ENCODE measurements around the gene ZNF41. TPM values are rescaled to one million over a fixed set of nuclear protein-coding genes. Genes with fewer than 3 reads are reported as not detected.
A peak's percentile ranks its signal among the peaks of the same experiment; 100 is the strongest.
"Not testable (repeated sequence)": the region's sequence is repeated elsewhere in the genome, so short reads cannot be mapped to it uniquely, and the experiment has no call there.

ZNF41 gene
- total RNA-seq (2014; rRNA removed; shearing (Covaris generic); ENCODE audit: low replicate concordance), result 2.4 and 4.8 TPM in 2 replicates

DNA sequence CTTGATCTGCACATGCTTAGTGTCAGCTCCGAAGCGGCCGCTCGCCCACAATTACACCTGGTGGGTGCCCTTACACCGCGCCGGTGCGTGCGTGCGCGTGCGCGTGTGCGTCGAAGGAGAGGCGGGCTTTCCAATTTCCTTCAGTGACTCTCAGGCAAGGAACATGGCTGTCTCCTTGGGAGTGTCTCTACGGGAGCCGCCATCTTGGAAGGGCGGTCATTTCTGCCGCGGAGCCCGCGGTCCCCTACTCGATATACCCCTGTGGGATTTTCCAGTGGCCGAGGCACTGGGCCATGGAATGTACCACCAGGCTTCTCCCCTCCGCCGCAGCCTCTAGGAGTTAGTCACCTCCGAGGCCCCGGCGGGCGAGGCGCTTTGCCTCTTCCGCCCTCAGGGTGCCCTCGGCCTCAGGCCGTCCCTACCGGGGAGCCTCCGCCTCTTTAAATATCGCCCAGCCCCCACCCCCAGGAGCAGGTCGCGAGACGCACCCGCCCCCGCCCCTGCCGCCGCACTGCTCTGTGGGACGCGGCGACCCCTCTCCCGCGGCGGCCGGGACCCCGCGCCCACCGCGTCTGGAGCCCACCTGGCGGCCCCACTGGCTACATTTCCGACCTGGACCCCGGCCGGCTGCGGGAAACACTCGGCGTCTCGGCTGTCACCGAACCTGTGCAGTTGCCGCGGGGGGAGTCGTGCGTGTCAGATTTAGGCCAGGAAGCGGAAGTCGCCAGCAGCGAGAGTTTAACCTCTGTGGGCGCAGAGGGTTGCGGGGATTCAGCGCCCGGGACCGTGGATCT, at the start of gene ZNF41:
TSS of gene ZNF41 (minus strand) at position 711 of the 794 bp plus-strand sequence. CDS start 15,741 bp downstream, outside the sequence.
- no peaks in the 10 kb centered on the region for H3K9me3 ChIP-seq
- no peaks in the 10 kb centered on the region for H3K27me3 ChIP-seq
- no peaks in the 10 kb centered on the region for H3K36me3 ChIP-seq
- DNase-seq, result peak; percentile 77
- H3K4me3 ChIP-seq, result peak within 1 kb of the TSS; percentile 75

DNA sequence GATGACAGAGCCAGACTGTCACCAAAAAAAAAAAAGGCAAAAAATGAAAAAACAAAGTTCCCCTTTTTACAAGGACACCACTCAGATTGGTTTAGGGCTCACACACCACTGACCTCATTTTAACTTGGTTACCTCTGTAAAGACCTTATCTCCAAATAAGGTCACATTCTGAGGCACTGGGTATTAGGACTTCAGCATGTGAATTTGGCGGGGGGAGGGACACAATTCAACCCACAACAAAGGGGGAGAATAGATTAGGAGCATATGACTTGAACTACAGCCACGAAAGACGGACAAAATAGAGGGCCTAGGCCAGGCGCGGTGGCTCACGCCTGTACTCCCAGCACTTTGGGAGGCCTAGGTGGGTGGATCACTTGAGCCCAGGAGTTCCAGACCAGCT, 47.0 kb upstream of the ZNF41 start:
- H3K27me3 ChIP-seq, result no peaks in the 10 kb centered on the region
- H3K4me3 ChIP-seq, result no peak overlapping the region
- no peak for DNase-seq
- no peaks in the 10 kb centered on the region for H3K36me3 ChIP-seq
- H3K9me3 ChIP-seq, result no peaks in the 10 kb centered on the region

DNA sequence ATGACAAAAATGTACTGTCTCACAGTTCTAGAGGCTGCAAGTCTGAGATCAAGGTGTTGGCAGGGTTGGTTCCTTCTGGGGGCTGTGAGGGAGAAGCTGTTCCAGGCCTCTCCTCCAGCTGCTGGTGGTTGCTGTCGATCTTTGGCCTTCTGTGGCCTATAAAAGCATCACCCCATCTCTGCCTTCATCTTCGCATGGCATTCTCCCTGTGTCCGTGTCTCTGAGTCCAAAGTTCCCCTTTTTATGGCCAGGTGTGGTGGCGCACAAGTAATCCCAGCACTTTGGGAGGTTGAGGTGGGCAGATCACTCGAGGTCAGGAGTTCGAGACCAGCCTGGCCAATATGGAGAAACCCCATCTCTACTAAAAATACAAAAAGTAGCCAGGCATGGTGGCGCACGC, 46.5 kb upstream of the ZNF41 start:
- H3K9me3 ChIP-seq, result no peaks in the 10 kb centered on the region
- H3K4me3 ChIP-seq, result no peak overlapping the region
- no peak for DNase-seq
- no peaks in the 10 kb centered on the region for H3K36me3 ChIP-seq
- no peaks in the 10 kb centered on the region for H3K27me3 ChIP-seq

DNA sequence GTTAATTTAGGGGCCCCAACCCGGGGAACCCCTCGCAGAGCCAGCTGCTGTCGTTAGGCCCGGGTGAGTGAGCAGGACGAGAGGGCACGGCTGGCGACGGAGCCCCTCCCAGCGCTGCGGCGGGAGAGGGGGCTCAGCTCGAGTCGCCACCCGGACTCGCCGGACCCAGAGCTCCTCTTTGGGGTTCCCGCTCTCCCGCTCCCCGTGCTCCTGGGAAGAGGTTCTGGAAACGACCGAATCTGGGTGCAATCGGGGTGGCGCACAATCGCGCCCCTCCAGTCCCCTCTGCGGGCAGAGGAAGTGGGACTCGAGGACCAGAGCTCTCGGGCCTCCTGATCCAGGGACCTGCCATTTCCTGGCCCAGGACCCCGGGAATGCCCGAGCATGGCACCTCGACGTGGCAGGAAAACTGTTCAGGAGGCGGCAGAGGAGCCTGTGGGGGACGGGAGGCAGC, 40.7 kb upstream of the ZNF41 start:
- DNase-seq, result no peak
- no peaks in the 10 kb centered on the region for H3K27me3 ChIP-seq
- H3K4me3 ChIP-seq, result peak overlapping the region; percentile 50
- H3K9me3 ChIP-seq, result no peaks in the 10 kb centered on the region
- no peaks in the 10 kb centered on the region for H3K36me3 ChIP-seq

DNA sequence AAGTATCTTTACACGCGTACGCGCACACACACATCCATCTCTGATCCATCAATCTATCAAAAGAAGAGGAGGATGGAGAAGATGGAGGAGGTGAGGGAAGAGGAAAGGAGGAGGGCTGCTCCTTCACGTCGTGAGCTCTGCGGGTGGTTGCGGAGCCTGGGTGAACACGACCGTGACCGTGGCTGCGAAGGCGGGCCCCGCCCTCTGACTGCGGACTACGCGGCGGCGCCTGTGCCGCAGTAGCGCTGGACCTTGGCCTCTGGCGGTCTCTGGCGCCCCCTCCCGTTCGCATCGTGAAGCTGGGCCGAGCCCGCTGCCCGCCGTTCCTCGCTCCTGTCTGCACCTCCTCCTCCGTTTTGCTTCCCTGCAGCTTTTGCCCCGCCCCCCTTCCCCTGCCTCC, 40.3 kb upstream of the ZNF41 start:
- peak; percentile 72 for DNase-seq
- Histone ChIP-seq H3K9me3 (no peaks in the 10 kb centered on the region), H3K36me3 (no peaks in the 10 kb centered on the region)

DNA sequence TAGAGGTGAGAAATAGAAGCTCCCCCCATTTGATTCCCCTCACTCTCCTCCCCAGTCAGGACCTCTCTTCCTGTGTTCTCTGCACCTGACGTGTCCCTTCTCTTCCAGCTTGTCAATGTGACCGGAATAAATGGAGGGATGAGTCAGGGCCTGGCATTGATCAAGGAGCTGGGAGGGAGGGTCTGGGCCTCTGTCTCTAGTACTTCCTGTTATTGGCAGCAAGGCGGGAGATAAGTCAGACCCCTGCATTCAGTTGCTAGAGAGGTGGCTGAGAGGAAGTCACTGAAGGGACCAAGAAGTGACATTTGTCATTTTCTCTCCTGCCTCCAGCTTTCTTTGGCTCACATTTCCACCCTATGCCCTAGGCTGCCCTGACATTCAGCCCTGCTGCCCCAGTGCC, 35.1 kb upstream of the ZNF41 start:
- Histone ChIP-seq H3K9me3 (no peaks in the 10 kb centered on the region), H3K27me3 (no peaks in the 10 kb centered on the region)
- DNase-seq, result no peak

More for the DNA sequence above, 40.3 kb upstream of the ZNF41 start:
- Histone ChIP-seq H3K27me3 (no peaks in the 10 kb centered on the region), H3K4me3 (peak overlapping the region; percentile 50)

DNA sequence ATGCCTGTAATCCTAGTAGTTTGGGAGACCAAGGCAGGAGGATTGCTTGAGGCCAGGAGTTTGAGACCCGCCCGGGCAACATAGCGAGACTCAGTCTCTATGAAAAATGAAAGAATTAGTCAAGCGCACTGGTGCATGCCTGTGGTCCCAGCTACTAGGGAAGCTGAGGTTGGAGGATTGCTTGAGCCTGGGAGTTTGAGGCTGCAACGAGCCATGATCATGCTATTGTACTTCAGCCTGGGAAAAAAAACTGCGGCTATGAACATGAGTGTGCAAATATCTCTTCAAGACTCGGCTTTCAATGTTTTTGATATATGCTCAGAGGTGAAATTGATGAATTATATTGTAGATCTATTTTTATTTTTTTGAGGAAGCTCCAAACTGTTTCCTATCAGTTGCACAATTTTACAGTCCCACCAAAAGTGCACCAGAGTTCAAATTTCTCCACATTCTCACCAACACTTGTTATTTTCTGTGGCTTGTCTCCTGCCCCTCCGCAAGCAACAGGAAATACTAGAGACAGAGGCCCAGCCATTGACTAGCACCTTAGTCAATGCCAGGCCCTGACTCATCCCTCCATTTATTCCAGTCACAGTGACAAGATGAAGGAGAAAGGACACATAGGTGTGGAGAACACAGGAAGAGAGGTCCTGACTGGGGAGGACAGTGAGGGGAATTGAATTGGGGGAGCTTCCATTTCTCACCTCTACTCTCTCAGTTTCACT, 33.1 kb upstream of the ZNF41 start:
- Histone ChIP-seq H3K27me3 (no peaks in the 10 kb centered on the region), H3K36me3 (no peaks in the 10 kb centered on the region), H3K9me3 (no peaks in the 10 kb centered on the region), H3K4me3 (no peak overlapping the region)
- no peak for DNase-seq

More for the DNA sequence above, 35.1 kb upstream of the ZNF41 start:
- H3K36me3 ChIP-seq, result no peaks in the 10 kb centered on the region
- no peak overlapping the region for H3K4me3 ChIP-seq

DNA sequence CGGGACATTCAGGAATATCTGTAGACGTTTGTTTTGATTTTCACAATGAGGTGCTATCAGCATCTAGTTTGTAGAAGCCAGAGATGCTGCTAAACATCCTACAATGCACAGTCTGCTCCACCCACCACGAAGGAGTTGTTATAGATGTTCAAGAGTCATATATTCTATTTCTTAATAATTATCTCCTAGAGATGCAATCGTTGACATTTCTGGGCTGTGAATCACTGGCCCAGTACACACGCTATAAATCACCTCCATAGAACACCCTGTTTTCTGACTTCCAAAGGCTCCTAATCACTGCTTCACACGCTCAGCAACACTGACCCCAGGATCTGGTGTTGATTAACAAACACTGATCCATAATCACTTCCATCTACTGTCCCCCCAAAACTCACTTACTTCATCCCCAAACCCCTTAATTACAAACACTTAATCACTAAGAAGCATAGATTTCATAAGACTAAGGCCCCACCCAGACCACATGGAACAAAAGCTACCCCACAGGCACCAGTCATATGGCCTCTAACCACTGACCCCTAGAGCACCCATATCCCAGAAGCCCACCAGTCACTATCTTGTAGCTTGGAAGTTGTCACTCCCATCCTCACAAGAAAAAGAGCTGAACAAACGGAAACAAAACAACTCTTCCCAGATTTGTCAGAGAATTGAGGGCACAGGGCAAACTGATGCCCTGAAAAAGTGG, 31.7 kb upstream of the ZNF41 start:
- Histone ChIP-seq H3K36me3 (no peaks in the 10 kb centered on the region), H3K4me3 (no peak overlapping the region), H3K27me3 (no peaks in the 10 kb centered on the region), H3K9me3 (no peaks in the 10 kb centered on the region)
- DNase-seq, result no peak

DNA sequence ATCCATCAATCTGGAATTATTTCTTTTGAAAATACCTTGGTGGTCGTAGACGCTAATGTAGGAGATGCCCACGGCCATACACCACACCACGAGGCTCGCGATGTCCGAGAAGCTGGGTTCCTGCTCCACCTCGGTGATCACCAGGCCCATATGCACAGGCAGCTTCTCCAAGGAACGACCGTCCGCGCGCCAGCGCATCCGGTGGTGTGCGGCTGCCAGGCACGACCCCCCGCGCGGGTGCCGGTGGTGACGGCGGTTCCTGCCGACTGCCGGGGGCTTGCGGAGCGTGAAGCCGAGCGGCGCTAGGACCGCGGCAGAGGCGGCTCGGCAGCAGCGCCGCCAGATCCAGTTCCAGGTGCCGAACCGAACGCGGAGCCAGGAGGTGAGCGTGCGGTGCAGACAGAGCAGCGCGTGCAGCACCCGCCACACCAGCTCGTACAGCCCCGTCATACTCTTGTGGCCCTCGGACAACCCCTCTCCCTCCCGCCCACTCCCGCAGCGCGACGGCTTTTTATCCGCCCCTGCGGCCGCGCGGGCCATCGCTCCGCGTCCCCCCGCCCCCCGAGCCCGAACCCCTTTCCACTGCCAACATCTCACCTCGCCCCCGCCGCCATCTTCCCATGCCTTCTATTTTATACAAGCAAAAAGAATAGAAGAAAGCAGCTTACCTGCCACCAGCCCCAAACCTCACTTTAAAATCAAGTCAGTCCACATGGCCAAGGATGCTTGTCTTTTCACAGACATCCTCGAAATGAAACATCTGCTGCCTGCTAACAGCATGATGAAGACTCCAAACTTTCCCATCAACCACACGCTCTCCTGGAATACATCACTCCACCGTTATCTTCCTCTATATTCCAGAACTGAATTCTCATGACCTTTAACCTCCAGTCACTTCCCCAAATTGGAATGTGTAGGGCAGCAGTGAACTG, 30.3 kb upstream of the ZNF41 start:
- not testable (repeated sequence) for H3K27me3 ChIP-seq, H3K4me3 ChIP-seq, H3K36me3 ChIP-seq, DNase-seq, H3K9me3 ChIP-seq

DNA sequence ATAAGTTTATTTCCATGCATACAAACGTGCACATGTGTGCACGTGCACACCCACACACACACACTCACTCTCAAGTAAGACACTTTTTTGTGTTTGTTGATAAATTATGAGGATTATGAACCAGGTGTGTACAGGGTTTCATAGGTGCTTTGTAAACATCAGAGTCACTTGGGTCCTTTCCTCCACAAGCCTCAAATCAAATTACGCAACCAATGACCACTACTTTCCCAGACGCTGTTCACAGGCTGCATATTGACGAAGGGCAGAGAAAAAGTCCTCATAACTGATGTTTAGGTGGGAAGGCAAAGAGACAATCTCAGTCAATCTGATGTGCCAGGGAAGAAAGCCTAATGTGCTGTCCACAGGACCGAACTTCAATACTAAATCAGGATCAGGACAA, 29.4 kb upstream of the ZNF41 start:
- not testable (repeated sequence) for H3K4me3 ChIP-seq, H3K9me3 ChIP-seq, H3K27me3 ChIP-seq, DNase-seq, H3K36me3 ChIP-seq

DNA sequence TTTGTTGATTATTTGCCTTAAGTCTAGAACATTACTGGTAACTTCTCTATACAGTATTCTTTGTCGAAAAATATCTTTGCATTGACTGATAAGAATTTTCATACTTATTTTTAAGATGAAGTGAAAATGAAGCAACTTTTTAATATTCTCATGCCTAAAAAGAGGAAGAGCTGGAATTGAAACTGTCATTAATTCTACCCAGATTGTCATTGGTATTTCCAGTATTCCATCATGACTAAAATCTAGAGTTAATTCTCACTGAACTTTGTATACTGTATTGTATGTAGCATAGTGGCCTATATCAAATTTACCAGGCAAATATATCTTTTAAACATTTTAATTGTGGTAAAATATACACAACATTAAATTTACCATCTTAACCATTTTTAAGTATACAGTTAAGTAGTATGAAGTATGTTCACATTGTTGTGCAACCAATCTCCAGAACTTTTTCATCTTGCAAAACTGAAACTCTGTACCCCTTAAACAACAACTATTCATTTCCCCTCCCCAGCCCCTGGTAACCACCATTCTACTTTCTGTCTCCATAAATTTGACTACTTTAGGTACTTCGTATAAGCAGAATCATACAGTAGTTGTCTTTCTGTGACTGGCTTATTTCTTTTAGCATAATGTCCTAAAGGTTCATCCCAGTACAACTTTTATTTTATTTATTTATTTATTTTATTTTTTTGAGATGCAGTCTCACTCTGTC, 24.3 kb upstream of the ZNF41 start:
- Histone ChIP-seq H3K9me3 (no peaks in the 10 kb centered on the region), H3K4me3 (no peak overlapping the region), H3K36me3 (no peaks in the 10 kb centered on the region), H3K27me3 (no peaks in the 10 kb centered on the region)
- DNase-seq, result no peak

DNA sequence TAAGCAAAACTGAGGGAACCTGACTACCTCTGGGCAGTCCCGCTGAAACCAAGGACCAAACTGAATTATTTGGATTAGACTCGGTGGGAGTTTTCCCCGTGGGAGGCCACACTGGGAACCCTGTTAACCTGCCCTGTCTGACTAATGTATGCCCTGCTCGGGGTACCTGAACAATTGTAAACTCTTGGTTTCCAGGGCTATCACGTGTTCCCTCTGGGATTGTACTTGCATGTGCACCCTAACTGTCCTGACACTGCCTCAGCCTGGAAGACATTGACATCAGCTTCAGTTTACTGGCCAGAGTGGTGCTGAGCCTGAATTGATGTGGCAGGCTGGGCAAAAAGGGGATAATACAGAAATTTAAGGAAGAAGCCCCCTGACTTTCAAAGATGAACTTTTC, 20.1 kb upstream of the ZNF41 start:
- no peaks in the 10 kb centered on the region for H3K27me3 ChIP-seq
- no peak for DNase-seq
- no peaks in the 10 kb centered on the region for H3K9me3 ChIP-seq
- H3K36me3 ChIP-seq, result no peaks in the 10 kb centered on the region
- H3K4me3 ChIP-seq, result no peak overlapping the region

DNA sequence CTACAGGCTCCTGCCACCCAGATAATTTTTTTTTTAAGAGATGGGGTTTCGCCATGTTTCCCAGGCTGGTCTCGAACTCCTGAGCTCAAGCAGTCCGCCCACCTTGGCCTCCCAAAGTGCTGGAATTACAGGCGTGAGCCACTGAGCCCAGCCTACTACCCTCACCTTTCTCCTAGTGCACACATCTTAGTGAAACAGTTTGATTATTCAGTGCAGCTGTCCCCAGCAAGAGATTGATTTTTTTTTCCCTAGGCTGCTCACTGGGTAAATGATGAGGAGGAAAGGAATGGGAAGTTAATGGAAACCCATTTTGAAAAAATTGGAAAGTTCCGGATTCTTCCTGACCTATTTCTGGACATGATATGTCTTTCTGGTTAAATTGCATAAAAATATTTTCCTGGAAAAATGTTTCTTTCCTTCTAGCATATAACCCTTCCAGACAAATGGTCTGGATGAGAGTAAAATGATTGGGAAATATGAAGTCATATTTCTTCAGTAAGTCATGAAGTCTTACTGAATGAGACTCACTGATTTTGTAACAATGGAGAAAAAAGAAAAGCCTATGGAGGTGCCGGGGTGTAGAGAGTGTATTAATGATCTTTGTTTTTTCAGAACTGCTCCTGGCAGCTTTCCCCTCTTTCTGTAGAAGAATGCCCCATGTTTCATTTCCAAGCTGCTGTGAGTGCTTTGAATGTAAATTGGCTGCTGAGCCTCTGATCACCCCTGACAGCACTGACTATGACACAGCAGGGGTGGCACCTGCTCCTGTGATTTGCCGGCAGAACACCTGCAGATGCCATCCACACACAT, 19.5 kb upstream of the ZNF41 start:
- H3K4me3 ChIP-seq, result no peak overlapping the region
- no peak for DNase-seq
- H3K9me3 ChIP-seq, result no peaks in the 10 kb centered on the region
- H3K36me3 ChIP-seq, result no peaks in the 10 kb centered on the region
- H3K27me3 ChIP-seq, result no peaks in the 10 kb centered on the region

DNA sequence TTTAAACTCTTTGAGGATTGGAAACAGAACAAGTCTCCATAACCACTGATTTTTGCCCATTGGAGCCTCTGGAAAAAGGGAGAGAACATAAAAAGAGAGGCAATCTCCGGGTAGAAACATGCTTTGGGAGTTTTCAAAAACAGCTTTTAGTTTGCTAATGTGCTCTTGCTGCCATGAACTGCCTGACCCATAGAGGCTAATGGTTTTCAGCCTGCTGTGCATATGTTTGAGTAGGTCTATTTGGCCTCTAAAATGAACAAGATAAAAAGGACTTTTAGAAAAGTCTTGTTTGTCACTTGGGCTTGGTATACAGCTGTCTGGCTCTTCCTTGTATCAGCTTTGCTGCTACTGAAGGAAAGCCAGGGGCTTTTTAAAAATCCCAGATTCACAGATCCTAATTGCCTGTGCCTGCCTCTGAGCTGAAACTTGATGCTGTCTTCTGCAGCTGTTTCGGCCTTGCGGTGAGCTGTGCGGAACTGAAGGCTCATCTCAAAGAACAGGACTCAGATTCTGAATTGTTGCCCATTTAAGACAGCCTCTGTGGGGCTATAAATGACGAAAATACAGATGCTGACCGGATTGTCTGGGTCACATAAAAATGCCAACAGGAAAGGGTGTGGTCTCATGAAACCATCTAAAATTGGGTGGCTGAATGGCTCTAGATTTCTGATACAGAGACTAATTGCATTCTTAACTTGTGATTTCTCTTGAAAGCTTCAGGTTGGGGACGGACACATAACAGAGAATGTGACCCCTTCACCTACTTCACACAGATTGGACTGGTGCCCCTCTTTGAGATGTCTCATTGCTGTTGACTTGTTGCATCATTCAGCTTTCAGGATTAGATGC, 18.4 kb upstream of the ZNF41 start:
- no peak overlapping the region for H3K4me3 ChIP-seq
- no peaks in the 10 kb centered on the region for H3K9me3 ChIP-seq
- DNase-seq, result peak; percentile 12
- H3K27me3 ChIP-seq, result no peaks in the 10 kb centered on the region
- no peaks in the 10 kb centered on the region for H3K36me3 ChIP-seq
